ENCODE results near the gene GNAS. TPM values are rescaled to one million over a fixed set of nuclear protein-coding genes. Genes with fewer than 3 reads are reported as not detected.

Gene GNAS
- total RNA-seq, 1 donor from 2014 or later, result 598 TPM

DNA sequence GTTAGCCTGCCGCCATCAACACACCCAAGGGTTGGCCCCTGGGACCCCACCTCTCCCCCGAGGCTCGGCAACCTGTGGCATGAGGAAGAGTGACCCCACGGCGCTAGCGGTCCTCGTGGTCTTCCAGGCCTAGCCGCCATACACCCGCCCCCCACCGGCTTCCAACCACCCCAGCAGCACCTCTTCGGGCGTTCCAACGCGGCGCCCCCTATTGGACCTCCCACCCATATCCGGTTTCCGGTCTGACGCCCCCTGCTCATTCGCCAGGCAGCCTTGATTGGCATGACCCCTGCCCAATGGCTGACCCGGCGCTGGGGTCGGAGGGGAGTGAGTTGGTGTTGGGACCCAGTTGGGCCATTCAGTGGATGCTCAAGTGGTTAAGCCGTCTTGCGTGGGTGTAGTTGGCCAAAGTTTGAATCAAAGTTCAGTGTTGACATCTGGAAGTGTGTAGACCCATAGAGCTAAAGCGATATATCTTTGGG is 1.8 kb upstream of the GNAS start, which contains the start of gene GNAS-AS1:
GNAS-AS1 (minus strand) TSS at position 210 of the 482 bp plus-strand sequence.
- Mint-ChIP-seq H3K27me3 (ENCODE audit: low read depth) (peaks cover 41% of the 10 kb centered on the region), H3K27ac (peak within 1 kb of the TSS; percentile 24)
- intact Hi-C loops (cut with micrococcal nuclease), result loop anchor here (2.0 to 5.0 kb wide), 3 partner anchors 32 to 552 kb away; partner anchors contain the start of gene STX16

DNA sequence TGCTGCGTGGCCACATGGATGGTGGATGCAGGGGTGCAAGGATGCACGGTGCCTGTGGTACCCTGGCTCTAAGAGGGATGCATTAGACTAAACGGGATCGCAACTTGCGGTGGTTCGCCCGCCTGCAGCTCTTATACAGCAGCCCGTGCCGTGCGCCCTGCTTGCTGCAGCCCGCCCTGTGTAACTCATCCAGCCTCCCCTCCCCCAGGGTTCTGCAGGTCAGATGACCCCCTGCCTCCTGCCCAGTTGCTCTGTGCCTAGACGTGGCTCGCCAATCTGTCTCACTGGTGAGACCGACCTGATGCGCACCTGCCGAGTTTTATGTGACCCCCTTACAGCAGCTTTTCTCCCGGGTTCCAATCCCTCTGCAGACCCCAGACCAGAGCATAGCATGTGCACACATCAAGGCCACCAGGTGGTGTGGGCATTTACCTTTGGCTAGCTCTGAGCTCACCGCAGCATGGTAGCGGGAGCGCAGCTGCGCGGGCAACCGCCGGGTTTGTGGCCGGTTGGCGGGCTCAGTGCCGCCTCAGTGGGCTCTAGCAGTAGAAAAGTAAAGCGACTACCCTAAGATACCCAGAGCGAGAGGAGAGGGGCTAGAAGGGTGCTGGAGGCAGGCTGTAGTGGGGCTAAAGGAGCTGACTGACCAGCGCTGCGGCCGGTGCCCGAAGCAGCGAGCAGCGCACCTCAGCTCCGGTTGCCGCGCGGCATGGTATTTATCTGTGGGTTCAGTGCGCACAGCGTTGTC is 1.1 kb upstream of the GNAS start:
- H3K36me3 Mint-ChIP-seq (ENCODE audit: low read depth), result no peaks in the 10 kb centered on the region
- peak overlapping the region; percentile 90 for H3K4me3 Mint-ChIP-seq (ENCODE audit: low read depth)
- H3K9me3 Mint-ChIP-seq, result no peaks in the 10 kb centered on the region
- peaks cover 41% of the 10 kb centered on the region for H3K27me3 Mint-ChIP-seq (ENCODE audit: low read depth)
- H3K27ac Mint-ChIP-seq, result no peak overlapping the region
- intact Hi-C loops (cut with micrococcal nuclease), result loop anchor here (2.0 to 5.0 kb wide), 3 partner anchors 33 to 551 kb away; partner anchors contain the start of gene STX16
- H3K4me1 Mint-ChIP-seq (ENCODE audit: low read depth), result peaks cover 27% of the 10 kb centered on the region
- DNase-seq (ENCODE audit: low spot score), result no peak

More for the DNA sequence above, 1.8 kb upstream of the GNAS start, which contains the start of gene GNAS-AS1:
- no peaks in the 10 kb centered on the region for H3K9me3 Mint-ChIP-seq
- peak within 1 kb of the TSS; percentile 90 for H3K4me3 Mint-ChIP-seq (ENCODE audit: low read depth)
- H3K4me1 Mint-ChIP-seq (ENCODE audit: low read depth), result peaks cover 30% of the 10 kb centered on the region
- peak; percentile 80 for DNase-seq (ENCODE audit: low spot score)
- no peaks in the 10 kb centered on the region for H3K36me3 Mint-ChIP-seq (ENCODE audit: low read depth)

DNA sequence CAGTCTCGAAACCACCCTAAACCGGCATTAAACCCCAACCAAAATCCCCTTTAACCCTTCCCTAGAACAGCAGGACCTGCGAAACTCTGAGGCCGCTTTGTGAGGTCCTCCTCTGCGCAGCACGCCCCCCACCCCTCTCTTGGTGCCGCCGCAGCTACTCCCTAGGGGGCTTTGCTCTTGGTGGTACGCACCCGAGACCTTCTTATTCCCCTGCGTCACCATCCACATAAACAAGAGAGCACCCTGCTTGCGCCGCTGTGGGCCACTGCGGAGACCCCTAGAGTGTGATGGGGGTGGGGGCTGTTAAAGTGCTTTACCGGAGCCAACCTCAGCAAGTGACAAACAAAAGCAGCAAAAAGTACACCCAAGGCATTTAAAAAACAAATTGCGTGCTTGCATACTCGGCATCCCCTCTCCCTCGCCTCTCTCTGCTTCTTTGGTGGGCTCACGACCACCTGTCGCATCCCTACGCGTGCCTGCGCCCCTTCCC is 502 bp upstream of the GNAS start:
- H3K27me3 Mint-ChIP-seq (ENCODE audit: low read depth), result peaks cover 45% of the 10 kb centered on the region
- intact Hi-C loops (cut with micrococcal nuclease), result loop anchor here (2.0 to 5.0 kb wide), 3 partner anchors 33 to 550 kb away; partner anchors contain the start of gene STX16

DNA sequence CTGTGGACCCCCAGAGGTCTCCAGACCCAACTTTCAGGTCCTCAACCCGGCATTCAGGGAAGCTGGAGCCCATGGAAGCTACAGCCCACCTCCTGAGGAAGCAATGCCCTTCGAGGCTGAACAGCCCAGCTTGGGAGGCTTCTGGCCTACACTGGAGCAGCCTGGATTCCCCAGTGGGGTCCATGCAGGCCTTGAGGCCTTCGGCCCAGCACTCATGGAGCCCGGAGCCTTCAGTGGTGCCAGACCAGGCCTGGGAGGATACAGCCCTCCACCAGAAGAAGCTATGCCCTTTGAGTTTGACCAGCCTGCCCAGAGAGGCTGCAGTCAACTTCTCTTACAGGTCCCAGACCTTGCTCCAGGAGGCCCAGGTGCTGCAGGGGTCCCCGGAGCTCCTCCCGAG is 950 bp downstream of the GNAS start:
- Mint-ChIP-seq H3K9me3 (no peaks in the 10 kb centered on the region), H3K36me3 (ENCODE audit: low read depth) (no peaks in the 10 kb centered on the region), H3K4me3 (ENCODE audit: low read depth) (no peak overlapping the region), H3K27me3 (ENCODE audit: low read depth) (peaks cover 48% of the 10 kb centered on the region), H3K4me1 (ENCODE audit: low read depth) (peaks cover 14% of the 10 kb centered on the region), H3K27ac (no peak overlapping the region)
- no peak for DNase-seq (ENCODE audit: low spot score)
- intact Hi-C loops (cut with micrococcal nuclease), result loop anchor here (5.0 kb wide), 2 partner anchors 201 to 549 kb away; partner anchors contain the start of gene STX16

More for the DNA sequence above, 502 bp upstream of the GNAS start:
- Mint-ChIP-seq H3K27ac (no peak overlapping the region), H3K36me3 (ENCODE audit: low read depth) (no peaks in the 10 kb centered on the region), H3K4me3 (ENCODE audit: low read depth) (peak overlapping the region; percentile 90), H3K4me1 (ENCODE audit: low read depth) (peaks cover 27% of the 10 kb centered on the region), H3K9me3 (no peaks in the 10 kb centered on the region)
- no peak for DNase-seq (ENCODE audit: low spot score)

DNA sequence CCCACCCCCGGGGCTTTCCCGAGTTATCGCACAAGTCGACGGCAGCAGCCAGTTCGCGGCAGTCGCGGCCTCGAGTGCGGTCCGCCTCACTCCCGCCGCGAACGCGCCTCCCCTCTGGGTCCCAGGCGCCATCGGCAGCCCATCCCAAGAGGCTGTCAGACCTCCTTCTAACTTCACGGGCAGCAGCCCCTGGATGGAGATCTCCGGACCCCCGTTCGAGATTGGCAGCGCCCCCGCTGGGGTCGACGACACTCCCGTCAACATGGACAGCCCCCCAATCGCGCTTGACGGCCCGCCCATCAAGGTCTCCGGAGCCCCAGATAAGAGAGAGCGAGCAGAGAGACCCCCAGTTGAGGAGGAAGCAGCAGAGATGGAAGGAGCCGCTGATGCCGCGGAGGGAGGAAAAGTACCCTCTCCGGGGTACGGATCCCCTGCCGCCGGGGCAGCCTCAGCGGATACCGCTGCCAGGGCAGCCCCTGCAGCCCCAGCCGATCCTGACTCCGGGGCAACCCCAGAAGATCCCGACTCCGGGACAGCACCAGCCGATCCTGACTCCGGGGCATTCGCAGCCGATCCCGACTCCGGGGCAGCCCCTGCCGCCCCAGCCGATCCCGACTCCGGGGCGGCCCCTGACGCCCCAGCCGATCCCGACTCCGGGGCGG is 1.6 kb downstream of the GNAS start:
- peaks cover 54% of the 10 kb centered on the region for H3K27me3 Mint-ChIP-seq (ENCODE audit: low read depth)
- no peak overlapping the region for H3K4me3 Mint-ChIP-seq (ENCODE audit: low read depth)
- H3K9me3 Mint-ChIP-seq, result no peaks in the 10 kb centered on the region
- intact Hi-C loops (cut with micrococcal nuclease), result loop anchor here (5.0 kb wide), 2 partner anchors 202 to 548 kb away; partner anchors contain the start of gene STX16
- H3K4me1 Mint-ChIP-seq (ENCODE audit: low read depth), result peaks cover 13% of the 10 kb centered on the region
- H3K36me3 Mint-ChIP-seq (ENCODE audit: low read depth), result no peaks in the 10 kb centered on the region
- DNase-seq (ENCODE audit: low spot score), result no peak
- no peak overlapping the region for H3K27ac Mint-ChIP-seq

DNA sequence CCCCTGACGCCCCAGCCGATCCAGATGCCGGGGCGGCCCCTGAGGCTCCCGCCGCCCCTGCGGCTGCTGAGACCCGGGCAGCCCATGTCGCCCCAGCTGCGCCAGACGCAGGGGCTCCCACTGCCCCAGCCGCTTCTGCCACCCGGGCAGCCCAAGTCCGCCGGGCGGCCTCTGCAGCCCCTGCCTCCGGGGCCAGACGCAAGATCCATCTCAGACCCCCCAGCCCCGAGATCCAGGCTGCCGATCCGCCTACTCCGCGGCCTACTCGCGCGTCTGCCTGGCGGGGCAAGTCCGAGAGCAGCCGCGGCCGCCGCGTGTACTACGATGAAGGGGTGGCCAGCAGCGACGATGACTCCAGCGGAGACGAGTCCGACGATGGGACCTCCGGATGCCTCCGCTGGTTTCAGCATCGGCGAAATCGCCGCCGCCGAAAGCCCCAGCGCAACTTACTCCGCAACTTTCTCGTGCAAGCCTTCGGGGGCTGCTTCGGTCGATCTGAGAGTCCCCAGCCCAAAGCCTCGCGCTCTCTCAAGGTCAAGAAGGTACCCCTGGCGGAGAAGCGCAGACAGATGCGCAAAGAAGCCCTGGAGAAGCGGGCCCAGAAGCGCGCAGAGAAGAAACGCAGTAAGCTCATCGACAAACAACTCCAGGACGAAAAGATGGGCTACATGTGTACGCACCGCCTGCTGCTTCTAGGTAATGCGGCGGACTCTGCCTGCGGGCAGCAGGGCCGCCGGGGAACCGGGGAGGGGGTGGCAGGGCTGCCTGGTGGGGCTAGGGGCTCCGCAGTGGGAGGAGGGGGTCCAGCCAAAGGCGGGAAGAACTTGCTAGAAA is 2.3 kb downstream of the GNAS start:
- H3K27me3 Mint-ChIP-seq (ENCODE audit: low read depth), result peaks cover 50% of the 10 kb centered on the region
- intact Hi-C loops (cut with micrococcal nuclease), result loop anchor here (5.0 kb wide), 2 partner anchors 203 to 547 kb away; partner anchors contain the start of gene STX16

DNA sequence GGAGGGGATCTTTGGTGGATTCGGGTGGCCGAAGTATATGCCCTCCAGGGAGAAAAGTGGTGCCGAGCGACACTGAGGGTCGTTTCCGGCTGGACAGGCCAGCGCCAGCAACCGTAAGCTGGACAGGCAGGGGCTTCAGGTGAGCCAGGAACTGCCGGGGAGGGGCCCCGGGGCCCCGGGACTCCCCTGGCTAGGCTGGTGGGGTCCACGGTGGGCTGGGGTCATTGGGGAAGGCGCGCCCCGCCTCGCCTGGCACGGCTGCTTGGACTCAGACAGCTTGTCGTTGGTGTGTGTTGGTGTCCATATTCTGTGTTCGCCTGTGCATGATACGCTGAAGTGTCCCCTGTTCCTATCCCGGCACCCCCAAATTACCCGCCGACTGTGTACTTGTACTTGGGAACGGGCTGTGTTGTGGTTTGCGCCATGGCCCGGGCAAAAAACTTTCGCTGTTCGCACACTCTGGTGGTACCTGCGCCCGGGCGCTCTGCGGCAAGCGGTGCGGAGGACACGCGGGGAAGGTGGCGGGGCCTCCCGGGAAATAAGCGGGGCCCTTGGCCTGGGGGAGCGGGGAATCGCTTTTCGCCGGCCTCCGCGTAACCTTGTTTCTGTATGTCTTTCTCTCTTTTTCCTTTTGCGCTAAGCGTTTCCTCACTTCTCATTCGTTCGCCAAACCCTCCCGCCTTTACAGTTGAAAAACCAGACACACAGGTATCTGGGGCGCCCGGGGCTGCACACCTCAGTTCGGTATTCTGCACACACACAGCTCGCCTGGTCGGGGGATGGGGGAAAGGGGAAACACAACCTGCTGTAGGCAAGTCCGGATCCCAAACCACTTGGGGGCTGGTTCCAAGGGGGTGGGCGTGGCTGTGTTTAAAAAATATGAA is 3.2 kb downstream of the GNAS start:
- H3K9me3 Mint-ChIP-seq, result no peaks in the 10 kb centered on the region
- no peak overlapping the region for H3K4me3 Mint-ChIP-seq (ENCODE audit: low read depth)
- no peak for DNase-seq (ENCODE audit: low spot score)
- intact Hi-C loops (cut with micrococcal nuclease), result no loop called here
- peaks cover 52% of the 10 kb centered on the region for H3K27me3 Mint-ChIP-seq (ENCODE audit: low read depth)
- no peaks in the 10 kb centered on the region for H3K36me3 Mint-ChIP-seq (ENCODE audit: low read depth)
- no peak overlapping the region for H3K27ac Mint-ChIP-seq
- peaks cover 7% of the 10 kb centered on the region for H3K4me1 Mint-ChIP-seq (ENCODE audit: low read depth)

More for the DNA sequence above, 2.3 kb downstream of the GNAS start:
- Mint-ChIP-seq H3K36me3 (ENCODE audit: low read depth) (no peaks in the 10 kb centered on the region), H3K4me1 (ENCODE audit: low read depth) (peaks cover 7% of the 10 kb centered on the region), H3K9me3 (no peaks in the 10 kb centered on the region), H3K4me3 (ENCODE audit: low read depth) (no peak overlapping the region), H3K27ac (no peak overlapping the region)
- DNase-seq (ENCODE audit: low spot score), result no peak

DNA sequence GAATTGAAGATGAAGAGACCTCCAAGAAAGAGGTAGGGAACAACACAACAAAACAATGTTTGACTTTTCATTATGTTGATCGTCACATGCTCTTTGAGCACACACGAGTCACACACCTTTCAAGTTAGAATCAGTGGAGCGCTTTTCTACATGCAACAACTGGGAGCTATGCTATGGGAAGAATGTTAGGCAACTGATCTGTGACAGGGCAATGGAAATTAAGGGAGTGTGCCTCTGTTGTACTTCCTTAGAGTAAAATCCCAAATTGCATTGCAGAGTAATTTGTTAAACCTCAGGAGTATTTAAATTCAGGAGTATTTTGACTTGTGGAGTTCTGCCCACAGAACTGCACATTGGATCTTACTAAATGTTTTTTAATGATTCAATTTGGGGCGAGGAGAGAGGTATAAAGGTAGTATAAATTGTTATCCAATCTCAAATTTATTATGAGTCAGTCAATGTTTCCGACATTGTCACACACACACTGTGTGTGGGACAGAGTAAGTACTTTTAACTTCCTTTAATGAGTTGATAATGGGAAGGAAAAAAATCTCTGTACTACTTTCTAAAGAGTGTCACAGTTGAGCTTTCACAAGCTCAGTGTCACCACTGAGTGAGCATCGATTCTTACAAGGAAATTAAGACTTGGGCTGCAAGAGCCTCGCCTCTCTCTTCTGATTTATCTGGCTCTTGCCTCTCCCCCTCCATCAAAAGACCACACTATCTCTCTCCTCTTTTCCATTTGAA is 10.7 kb downstream of the GNAS start:
- no peak overlapping the region for H3K27ac Mint-ChIP-seq

DNA sequence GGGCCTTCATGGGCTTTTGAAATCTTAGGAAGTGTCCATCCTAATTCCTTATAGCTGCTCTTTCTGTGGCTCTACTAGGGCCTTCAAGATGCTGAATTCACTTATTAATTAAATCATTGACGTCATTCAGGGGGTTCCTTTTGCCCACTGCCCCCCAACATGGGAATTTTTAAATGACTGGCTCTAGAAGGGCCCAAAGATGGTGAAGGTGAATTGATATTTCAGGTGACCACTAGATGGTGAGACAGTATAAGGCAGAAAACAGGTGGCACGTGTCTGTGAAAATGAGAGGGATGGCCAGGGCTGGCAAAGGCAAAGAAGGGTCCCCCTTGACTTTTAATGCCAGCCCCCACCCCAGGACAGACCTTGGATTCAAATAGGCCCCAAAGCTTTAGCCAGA is 11.8 kb downstream of the GNAS start:
- no peak overlapping the region for H3K4me3 Mint-ChIP-seq (ENCODE audit: low read depth)
- intact Hi-C loops (cut with micrococcal nuclease), result no loop called here
- no peak for DNase-seq (ENCODE audit: low spot score)
- peaks cover 42% of the 10 kb centered on the region for H3K27me3 Mint-ChIP-seq (ENCODE audit: low read depth)
- H3K4me1 Mint-ChIP-seq (ENCODE audit: low read depth), result no peaks in the 10 kb centered on the region
- H3K36me3 Mint-ChIP-seq (ENCODE audit: low read depth), result no peaks in the 10 kb centered on the region
- no peaks in the 10 kb centered on the region for H3K9me3 Mint-ChIP-seq
- H3K27ac Mint-ChIP-seq, result no peak overlapping the region

More for the DNA sequence above, 10.7 kb downstream of the GNAS start:
- Mint-ChIP-seq H3K4me3 (ENCODE audit: low read depth) (no peak overlapping the region), H3K36me3 (ENCODE audit: low read depth) (no peaks in the 10 kb centered on the region), H3K9me3 (no peaks in the 10 kb centered on the region), H3K4me1 (ENCODE audit: low read depth) (no peaks in the 10 kb centered on the region), H3K27me3 (ENCODE audit: low read depth) (peaks cover 53% of the 10 kb centered on the region)
- intact Hi-C loops (cut with micrococcal nuclease), result no loop called here
- DNase-seq (ENCODE audit: low spot score), result no peak

DNA sequence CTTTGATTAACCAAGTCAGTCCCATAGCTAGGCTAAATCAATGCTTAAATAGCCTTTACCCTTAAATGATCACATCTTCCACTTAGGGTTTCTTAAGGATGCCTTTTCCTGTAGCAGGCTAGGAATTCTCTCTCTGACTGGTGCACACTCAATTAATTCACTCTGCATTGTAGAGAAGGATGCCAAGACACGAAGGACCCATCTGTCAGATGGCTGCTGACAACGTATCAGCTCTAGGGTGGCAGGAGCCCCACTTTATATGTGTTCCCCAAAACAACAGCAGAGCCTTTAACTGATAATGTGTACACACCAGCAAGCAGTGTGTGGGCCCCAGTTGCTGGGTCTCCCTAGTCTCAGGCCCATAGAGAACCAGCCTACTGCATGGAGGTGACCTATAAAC is 13.3 kb downstream of the GNAS start:
- DNase-seq (ENCODE audit: low spot score), result no peak
- Mint-ChIP-seq H3K27me3 (ENCODE audit: low read depth) (peaks cover 38% of the 10 kb centered on the region), H3K4me3 (ENCODE audit: low read depth) (no peak overlapping the region), H3K4me1 (ENCODE audit: low read depth) (peaks cover 5% of the 10 kb centered on the region), H3K9me3 (no peaks in the 10 kb centered on the region), H3K27ac (no peak overlapping the region), H3K36me3 (ENCODE audit: low read depth) (no peaks in the 10 kb centered on the region)
- intact Hi-C loops (cut with micrococcal nuclease), result no loop called here

DNA sequence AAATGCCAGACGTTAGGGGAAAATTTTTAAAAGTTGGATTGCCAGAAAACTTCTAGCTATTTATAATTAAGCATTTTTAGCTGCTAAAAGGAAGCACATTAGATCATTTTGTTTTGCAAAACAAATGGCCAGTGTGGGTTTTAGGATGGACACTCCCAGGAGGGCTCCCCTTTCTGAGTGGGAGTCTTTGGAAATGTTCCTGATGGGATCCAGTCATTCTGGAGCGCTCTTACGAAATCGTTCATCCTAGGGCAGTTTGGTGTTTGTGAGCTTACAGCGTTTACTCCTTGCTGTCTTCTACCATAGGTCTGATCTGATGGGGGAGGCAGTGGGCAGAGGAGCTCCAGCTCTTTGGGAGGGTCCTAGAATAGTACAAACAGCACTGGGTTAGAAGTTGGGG is 14.7 kb downstream of the GNAS start:
- Mint-ChIP-seq H3K27ac (no peak overlapping the region), H3K4me1 (ENCODE audit: low read depth) (peaks cover 7% of the 10 kb centered on the region), H3K36me3 (ENCODE audit: low read depth) (no peaks in the 10 kb centered on the region), H3K4me3 (ENCODE audit: low read depth) (no peak overlapping the region), H3K27me3 (ENCODE audit: low read depth) (peaks cover 33% of the 10 kb centered on the region), H3K9me3 (no peaks in the 10 kb centered on the region)
- intact Hi-C loops (cut with micrococcal nuclease), result no loop called here
- DNase-seq (ENCODE audit: low spot score), result no peak

Data from activated T-helper 2 cell treated with anti-CD3 and anti-CD28 coated beads, Interferon-gamma antibody, Interleukin-2, Interleukin-4, amounts not matched to agents 10 μg/mL and 5 μg/mL and 100 μg/mL, durations not matched to agents 14 hours and 24 hours and 36 hours (primary cell).